ENCODE results near the gene VPS37B.
"Not testable (repeated sequence)": the region's sequence is repeated elsewhere in the genome, so short reads cannot be mapped to it uniquely, and the experiment has no call there.

The VPS37B gene

GRCh38 chr12:122895704-122896636 is at the start of gene VPS37B:
Gene VPS37B (minus strand): TSS chr12:122896124. CDS start chr12:122896062, 62 bp downstream.
- no peak for DNase-seq

- DNase-seq, result no peak
Observed at GRCh38 chr12:122944605-122945592, 49.0 kb upstream of the VPS37B start.

- DNase-seq, result no peak
Observed at GRCh38 chr12:122943196-122943595, 47.3 kb upstream of the VPS37B start.

DNA sequence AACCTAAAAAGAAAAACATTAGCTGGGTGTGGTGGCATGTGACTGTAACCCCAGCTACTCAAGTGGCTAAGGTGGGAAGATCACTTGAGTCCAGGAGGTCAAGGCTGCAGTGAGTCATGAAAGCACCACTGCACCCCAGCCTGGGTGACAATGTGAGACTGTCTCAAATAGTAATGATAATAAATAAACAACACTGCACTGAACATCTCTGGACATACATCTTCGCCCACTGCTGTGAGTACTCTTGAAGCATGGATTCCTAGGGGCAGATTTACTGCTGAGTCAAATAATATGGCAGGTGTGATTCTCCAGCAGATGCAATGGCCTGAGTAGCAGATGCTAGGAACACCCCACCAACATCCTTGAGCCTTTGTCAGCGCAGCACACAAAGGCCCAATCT is 46.7 kb upstream of the VPS37B start:
- no peak for DNase-seq

- not testable (repeated sequence) for DNase-seq
Observed at GRCh38 chr12:122941351-122941750, 45.4 kb upstream of the VPS37B start.

GRCh38 chr12:122939125-122939524 is 43.2 kb upstream of the VPS37B start:
- DNase-seq, result no peak

DNA sequence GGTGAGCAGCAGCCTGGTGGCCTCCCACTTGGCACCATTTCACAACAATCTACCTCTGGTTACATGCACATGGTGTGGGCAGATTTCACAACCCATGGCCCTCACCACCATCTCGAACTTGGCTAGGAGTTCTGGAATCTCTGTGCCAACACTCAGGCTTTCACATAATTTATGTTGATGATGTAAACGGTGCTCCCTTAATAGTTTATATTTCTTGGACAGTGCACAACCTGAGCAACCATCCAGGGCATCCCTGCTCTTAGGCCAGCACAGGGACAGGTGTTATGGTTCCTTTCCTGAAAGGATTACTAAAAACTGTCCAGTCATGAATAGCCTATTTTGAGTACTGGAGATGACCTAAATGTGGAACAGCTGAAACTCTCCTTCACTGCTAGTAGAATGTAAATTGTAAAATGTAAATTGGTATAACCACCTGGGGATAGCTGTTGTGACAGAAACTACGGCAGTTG is 41.7 kb upstream of the VPS37B start:
- DNase-seq, result no peak

GRCh38 chr12:122935318-122935717 is 39.4 kb upstream of the VPS37B start:
- no peak for DNase-seq

- DNase-seq, result no peak
Observed at GRCh38 chr12:122934722-122935121, 38.8 kb upstream of the VPS37B start.

- no peak for DNase-seq
Observed at GRCh38 chr12:122932207-122932606, 36.3 kb upstream of the VPS37B start.

GRCh38 chr12:122929812-122930211 is 33.9 kb upstream of the VPS37B start:
- DNase-seq, result no peak

GRCh38 chr12:122929148-122929538 is 33.2 kb upstream of the VPS37B start:
- DNase-seq, result no peak

GRCh38 chr12:122928404-122929147 is 32.7 kb upstream of the VPS37B start:
- DNase-seq, result no peak

DNA sequence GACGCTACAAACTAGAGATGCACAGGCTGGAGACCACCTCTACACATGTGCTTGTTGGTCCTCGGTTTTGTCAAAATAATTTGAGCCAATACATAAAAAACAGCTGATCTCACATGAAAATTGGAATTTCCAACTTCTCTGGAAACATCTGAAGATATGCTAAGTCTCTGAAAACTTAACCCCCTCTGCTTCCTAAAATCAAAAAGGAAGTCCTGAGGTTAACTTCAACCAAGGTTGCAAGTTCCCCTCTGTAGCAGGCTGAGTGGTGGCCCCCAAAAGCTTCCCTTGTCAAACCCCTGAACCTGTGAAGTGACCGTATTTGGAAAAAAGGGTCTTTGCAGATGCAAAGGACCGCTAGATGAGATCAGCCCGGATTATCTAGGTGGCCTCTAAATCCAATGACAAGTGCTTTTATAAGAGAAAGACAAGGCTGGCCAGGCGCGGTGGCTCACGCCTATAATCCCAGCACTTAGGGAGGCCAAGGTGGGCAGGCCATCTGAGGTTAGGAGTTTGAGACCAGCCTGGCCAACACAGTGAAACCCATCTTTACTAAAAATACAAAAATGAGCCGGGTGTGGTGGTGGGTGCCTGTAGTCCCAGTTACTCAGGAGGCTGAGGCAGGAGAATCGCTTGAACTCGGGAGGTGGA is 32.0 kb upstream of the VPS37B start:
- no peak for DNase-seq

- no peak for DNase-seq
Observed at GRCh38 chr12:122921917-122922316, 26.0 kb upstream of the VPS37B start.

- no peak for DNase-seq
Observed at GRCh38 chr12:122920687-122921086, 24.8 kb upstream of the VPS37B start.

- DNase-seq, result no peak
Observed at GRCh38 chr12:122918827-122919226, 22.9 kb upstream of the VPS37B start.

- no peak for DNase-seq
Observed at GRCh38 chr12:122917507-122918121, 21.7 kb upstream of the VPS37B start.

GRCh38 chr12:122909442-122910288 is 13.7 kb upstream of the VPS37B start:
- no peak for DNase-seq

DNA sequence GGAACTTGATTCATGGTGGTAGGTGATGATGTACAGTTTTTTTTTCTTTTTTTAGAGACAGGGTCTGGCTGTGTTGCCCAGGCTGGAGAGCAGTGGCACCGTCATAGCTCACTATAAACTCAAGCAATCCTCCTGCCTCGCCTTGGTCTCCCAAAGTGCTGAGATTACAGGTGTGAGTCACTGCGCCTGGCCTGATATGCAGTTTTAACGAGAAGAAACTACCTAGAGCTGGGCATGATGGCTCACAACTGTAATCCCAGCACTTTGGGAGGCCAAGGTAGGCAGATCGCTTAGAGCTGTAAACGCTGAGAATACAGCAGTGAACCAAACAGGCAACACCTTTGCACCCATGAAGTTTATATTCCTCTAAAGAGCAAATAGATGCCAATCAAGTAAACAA is 13.0 kb upstream of the VPS37B start:
- DNase-seq, result no peak

- DNase-seq, result not testable (repeated sequence)
Observed at GRCh38 chr12:122905258-122905657, 9.3 kb upstream of the VPS37B start.

Measured in NCI-H187 treated with DMSO at 0.1 percent for 48 hours (cell line).